Gastroesophageal sphincter (tissue), 4 donors: Measurements from ENCODE around the gene GUCD1. TPM values are rescaled to one million over a fixed set of nuclear protein-coding genes. Genes with fewer than 3 reads are reported as not detected.
A peak's percentile ranks its signal among the peaks of the same experiment; 100 is the strongest.
"Not testable (repeated sequence)": the region's sequence is repeated elsewhere in the genome, so short reads cannot be mapped to it uniquely, and the experiment has no call there.

Source experiments
- ATAC-seq: fragments of 150-250 bp; one replicate; pipeline ENCODE4 v1.9.1; 2016; ENCODE audit warnings: mild to moderate bottlenecking, moderate library complexity
- H3K27ac ChIP-seq, 4 donors: fragments of 200-600 bp; sonication (generic) in 3 of 4; 1 replicate in 3 of 4; 2 replicates in 1 of 4; pipeline ENCODE4 v1.5.1; 2016 to 2019
- H3K27me3 ChIP-seq: fragments of 200-600 bp; sonication (generic); one replicate; pipeline ENCODE4 v1.5.1; 2019
- H3K36me3 ChIP-seq, 2 donors: fragments of 200-600 bp; sonication (generic); one replicate each; pipeline ENCODE4 v1.5.1; 2019; ENCODE audit warnings: control low read depth in 1 of 2
- H3K4me1 ChIP-seq, 3 donors: fragments of 200-600 bp; sonication (generic); 1 replicate in 2 of 3; 2 replicates in 1 of 3; pipeline ENCODE4 v1.5.1; 2016 to 2019; ENCODE audit warnings: control low read depth in 2 of 3
- H3K4me3 ChIP-seq, 2 donors: fragments of 200-600 bp; sonication (generic); one replicate each; pipeline ENCODE4 v1.5.1; 2019; ENCODE audit warnings: mild to moderate bottlenecking in 1 of 2, moderate library complexity in 1 of 2
- H3K9me3 ChIP-seq, 3 donors: fragments of 200-600 bp; sonication (generic); one replicate each; pipeline ENCODE4 v1.5.1; 2017 to 2019; ENCODE audit warnings: control low read depth in 2 of 3
- EP300 ChIP-seq: sonication (generic); formaldehyde crosslinking; IDR thresholded peaks from one replicate; pipeline ENCODE4 v1.6.1; 2017; ENCODE audit warnings: antibody characterized with exemption, mild to moderate bottlenecking
- POLR2A ChIP-seq, 2 donors: fragments of 450-650 bp; IDR thresholded peaks; one replicate each; pipeline ENCODE4 v1.6.1; 2017; ENCODE audit warnings: antibody characterized with exemption in 2 of 2, mild to moderate bottlenecking in 2 of 2, moderate library complexity in 1 of 2
- POLR2AphosphoS5 ChIP-seq: sonication (generic); formaldehyde crosslinking; IDR thresholded peaks from one replicate; pipeline ENCODE4 v1.6.1; 2017; ENCODE audit warnings: antibody characterized with exemption
- WGBS, 2 donors: methylation state at CpG; one replicate each; pipeline ENCODE4 v1.1.5; 2018; ENCODE audit warnings: low coverage in 1 of 2; 5-methylcytosine and 5-hydroxymethylcytosine counted together
- total RNA-seq, 4 donors: library from RNA; depleted of rRNA; stranded (reverse); fragments of >200 nt; gene quantifications; one replicate each; pipeline ENCODE4 v1.1.0, GENCODE V29; 2016
- TF ChIP-seq, protein P1 (sequence below), 4 experiments: fragments of 200-600 bp in 2 of 4; fragments of 450-650 bp in 2 of 4; sonication (generic) in 1 of 4; IDR thresholded peaks; one replicate each; pipeline ENCODE4 v1.5.1; 2017 to 2019; ENCODE audit warnings: antibody characterized with exemption in 4 of 4, mild to moderate bottlenecking in 2 of 4, moderate library complexity in 2 of 4

The GUCD1 gene
- total RNA-seq, 4 donors from 2014 or later = 107 to 178 (median 121) TPM

DNA sequence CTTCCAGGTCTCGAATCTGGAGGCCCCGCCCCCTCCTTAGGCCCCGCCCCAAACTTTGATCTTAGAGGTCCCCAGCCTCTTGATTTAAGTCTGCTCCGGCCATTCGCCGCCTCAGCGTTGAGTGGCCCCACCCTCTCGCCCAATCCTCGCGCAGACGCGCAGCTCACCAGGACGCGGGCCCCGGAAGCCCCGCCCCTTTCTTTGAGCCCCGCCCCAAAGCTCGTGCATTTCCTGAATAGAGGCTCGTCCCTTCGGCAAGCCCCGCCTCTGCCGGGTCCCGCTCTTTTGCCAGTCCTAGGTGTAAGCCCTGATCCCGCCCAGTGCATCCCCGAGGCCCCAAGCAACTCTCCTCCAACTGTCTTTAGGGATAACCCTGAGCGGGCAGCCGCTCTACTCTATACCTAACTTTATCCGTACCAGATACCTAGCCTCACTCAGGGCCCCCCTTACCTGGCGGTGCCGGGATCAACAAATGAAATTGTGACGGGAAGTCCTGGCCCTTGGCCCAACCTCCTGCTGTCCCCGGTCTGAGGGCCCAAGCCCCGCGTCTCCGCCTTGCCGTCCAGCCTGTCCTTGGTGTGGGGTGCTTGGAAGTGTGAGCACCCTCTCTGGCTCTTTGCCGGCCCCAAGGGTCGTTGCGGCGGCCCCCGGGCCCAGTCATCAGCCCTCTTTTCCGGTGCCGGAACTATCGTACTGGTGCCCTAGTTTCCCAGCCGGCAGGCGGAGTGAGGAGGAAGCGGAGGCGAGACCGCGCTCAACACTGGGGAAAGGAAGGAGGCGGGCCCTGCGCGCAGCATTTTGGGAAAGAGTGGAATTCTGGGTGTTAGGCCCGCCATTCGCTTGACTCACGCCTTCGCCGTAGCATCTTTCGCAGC is 464 bp upstream of the GUCD1 start, which contains the start of gene SNRPD3:
Gene SNRPD3, plus strand, starts transcription at position 835 of the 875 bp plus-strand sequence. CDS start 1,676 bp downstream, outside the sequence.
- peak; percentile 95 for ATAC-seq
- no peaks in the 10 kb centered on the region for H3K9me3 ChIP-seq
- H3K36me3 ChIP-seq = peaks cover 0 to 42% of the 10 kb centered on the region in 2 donors
- peaks cover 2 to 80% (median 26%) of the 10 kb centered on the region in 3 donors for H3K4me1 ChIP-seq
- H3K27ac ChIP-seq = peak within 1 kb of the TSS; percentile 74 to 99 (median 96)
- no peaks in the 10 kb centered on the region for H3K27me3 ChIP-seq
- H3K4me3 ChIP-seq = peak within 1 kb of the TSS; percentile 91 to 98
- WGBS, 2 donors = 0 to 1% methylated on average over 1 to 17 of the region's 59 CpGs
- no peak for TF ChIP-seq EP300
- TF ChIP-seq, protein P1, sequence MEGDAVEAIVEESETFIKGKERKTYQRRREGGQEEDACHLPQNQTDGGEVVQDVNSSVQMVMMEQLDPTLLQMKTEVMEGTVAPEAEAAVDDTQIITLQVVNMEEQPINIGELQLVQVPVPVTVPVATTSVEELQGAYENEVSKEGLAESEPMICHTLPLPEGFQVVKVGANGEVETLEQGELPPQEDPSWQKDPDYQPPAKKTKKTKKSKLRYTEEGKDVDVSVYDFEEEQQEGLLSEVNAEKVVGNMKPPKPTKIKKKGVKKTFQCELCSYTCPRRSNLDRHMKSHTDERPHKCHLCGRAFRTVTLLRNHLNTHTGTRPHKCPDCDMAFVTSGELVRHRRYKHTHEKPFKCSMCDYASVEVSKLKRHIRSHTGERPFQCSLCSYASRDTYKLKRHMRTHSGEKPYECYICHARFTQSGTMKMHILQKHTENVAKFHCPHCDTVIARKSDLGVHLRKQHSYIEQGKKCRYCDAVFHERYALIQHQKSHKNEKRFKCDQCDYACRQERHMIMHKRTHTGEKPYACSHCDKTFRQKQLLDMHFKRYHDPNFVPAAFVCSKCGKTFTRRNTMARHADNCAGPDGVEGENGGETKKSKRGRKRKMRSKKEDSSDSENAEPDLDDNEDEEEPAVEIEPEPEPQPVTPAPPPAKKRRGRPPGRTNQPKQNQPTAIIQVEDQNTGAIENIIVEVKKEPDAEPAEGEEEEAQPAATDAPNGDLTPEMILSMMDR (IDR thresholded peaks at IDR 0.05) = peak in 3 of 4 experiments; percentile 15 to 68 (median 56)
- peak; percentile 28 to 57 for TF ChIP-seq POLR2A (IDR thresholded peaks at IDR 0.05)
- peak; percentile 92 for TF ChIP-seq POLR2AphosphoS5

DNA sequence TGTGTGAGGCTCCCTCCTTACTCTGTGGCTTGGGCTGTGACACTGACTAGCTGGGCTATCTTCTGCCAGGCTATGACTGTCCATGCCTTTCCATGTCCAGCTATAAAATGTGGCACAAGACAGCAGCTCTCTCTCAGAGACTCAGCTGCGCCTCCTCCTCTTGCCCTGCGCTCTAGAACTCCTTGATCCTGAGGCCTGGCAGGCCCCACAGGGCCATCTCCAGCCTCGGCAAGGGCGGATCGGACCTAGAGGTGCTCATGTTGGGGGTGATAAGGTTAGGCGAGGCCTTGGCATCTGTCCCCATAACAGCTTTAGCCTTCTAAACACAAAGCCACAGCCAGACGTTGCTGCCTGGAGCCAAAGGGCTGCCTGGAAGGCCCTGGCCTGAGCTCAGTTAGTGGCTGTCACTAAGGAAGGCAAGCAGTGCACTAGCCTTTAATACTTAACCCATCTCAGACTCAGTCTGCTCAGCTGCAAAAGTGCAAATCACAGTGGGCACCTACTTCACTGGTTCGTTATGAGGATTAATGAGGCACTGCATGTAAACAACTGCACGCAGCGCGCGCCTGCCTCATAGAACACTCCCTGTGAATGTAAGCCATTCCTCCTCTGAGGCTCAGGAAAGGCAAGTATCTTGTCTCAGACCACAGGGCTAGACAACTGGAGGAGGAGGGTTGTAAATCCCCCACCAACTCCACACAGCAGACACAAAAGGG is 1.2 kb downstream of the GUCD1 start:
- H3K36me3 ChIP-seq = peaks cover 0 to 40% of the 10 kb centered on the region in 2 donors
- TF ChIP-seq, protein P1 (IDR thresholded peaks at IDR 0.05) = no peak
- no peak for TF ChIP-seq POLR2AphosphoS5
- no peak for TF ChIP-seq EP300
- no peak for TF ChIP-seq POLR2A (IDR thresholded peaks at IDR 0.05)
- WGBS, 2 donors = 22% methylated on average over 7 of the region's 12 CpGs; no CpG with 5 or more reads in 1 of the 2 donors
- peak overlapping the region; percentile 58 to 98 for H3K4me3 ChIP-seq
- H3K4me1 ChIP-seq = peaks cover 2 to 74% (median 24%) of the 10 kb centered on the region in 3 donors
- H3K27ac ChIP-seq = peak overlapping the region; percentile 73 to 98 (median 96)
- H3K27me3 ChIP-seq = no peaks in the 10 kb centered on the region
- no peaks in the 10 kb centered on the region for H3K9me3 ChIP-seq
- ATAC-seq = no peak

- not testable (repeated sequence) for ATAC-seq, H3K27me3 ChIP-seq, H3K4me3 ChIP-seq, H3K9me3 ChIP-seq
- peak overlapping the region in 3 of 4 donors; percentile 95 to 98 (median 96) for H3K27ac ChIP-seq
- peaks cover 2 to 64% (median 24%) of the 10 kb centered on the region in 3 donors for H3K4me1 ChIP-seq
- 55 to 76% methylated on average over 2 to 4 of the region's 10 CpGs for WGBS, 2 donors
- H3K36me3 ChIP-seq = peaks cover 0 to 40% of the 10 kb centered on the region in 2 donors
These were observed 2.2 kb downstream of the GUCD1 start for GRCh38 chr22:24552503-24553286.

GRCh38 chr22:24550902-24551435 is 4.0 kb downstream of the GUCD1 start:
- Histone ChIP-seq H3K4me1 (peaks cover 0 to 49% (median 17%) of the 10 kb centered on the region in 3 donors), H3K9me3 (no peaks in the 10 kb centered on the region), H3K27me3 (no peaks in the 10 kb centered on the region), H3K36me3 (peaks cover 0 to 53% of the 10 kb centered on the region in 2 donors), H3K4me3 (no peak overlapping the region), H3K27ac (no peak overlapping the region)
- WGBS, 2 donors = 83 to 89% methylated on average over 4 of the region's 6 CpGs
- ATAC-seq = no peak
- TF ChIP-seq POLR2A (IDR thresholded peaks at IDR 0.05) = no peak
- TF ChIP-seq, protein P1 (IDR thresholded peaks at IDR 0.05) = no peak
- TF ChIP-seq EP300 = no peak
- no peak for TF ChIP-seq POLR2AphosphoS5
